ENCODE data around the gene ALKBH6. TPM values are rescaled to one million over a fixed set of nuclear protein-coding genes. Genes with fewer than 3 reads are reported as not detected.

The ALKBH6 gene
- total and polyA plus RNA-seq, 10 of the 15 experiments (the other 5 are each of a cell fraction or from before 2014, with no cell fraction given), result 1.2 to 56.5 (median 36.1) TPM

DNA sequence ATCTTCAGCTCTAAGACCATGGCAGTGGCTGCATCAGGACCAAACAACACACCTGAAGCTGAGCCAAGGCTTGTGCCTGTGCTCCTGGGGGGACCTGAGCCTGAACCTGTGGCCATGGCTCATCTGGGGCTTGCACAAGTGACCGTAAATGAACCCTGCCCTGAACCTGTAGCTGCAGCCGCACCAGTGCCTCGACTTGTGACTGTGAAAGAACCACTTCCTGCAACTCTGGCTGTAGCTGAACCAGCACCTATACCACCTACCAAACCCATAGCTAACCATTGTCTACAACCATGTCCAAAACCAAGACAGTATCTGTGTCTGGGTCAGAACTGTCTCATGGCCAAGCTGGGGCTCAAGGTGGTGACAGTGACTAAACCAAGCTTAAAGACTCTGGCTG, 47.2 kb downstream of the ALKBH6 start (continued):
- TF ChIP-seq PML (IDR thresholded peaks at IDR 0.05; ENCODE audit: low read length), result no peak
- TF ChIP-seq, protein P1, sequence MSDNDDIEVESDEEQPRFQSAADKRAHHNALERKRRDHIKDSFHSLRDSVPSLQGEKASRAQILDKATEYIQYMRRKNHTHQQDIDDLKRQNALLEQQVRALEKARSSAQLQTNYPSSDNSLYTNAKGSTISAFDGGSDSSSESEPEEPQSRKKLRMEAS (IDR thresholded peaks at IDR 0.05; ENCODE audit: low read depth, low read length), result no peak

DNA sequence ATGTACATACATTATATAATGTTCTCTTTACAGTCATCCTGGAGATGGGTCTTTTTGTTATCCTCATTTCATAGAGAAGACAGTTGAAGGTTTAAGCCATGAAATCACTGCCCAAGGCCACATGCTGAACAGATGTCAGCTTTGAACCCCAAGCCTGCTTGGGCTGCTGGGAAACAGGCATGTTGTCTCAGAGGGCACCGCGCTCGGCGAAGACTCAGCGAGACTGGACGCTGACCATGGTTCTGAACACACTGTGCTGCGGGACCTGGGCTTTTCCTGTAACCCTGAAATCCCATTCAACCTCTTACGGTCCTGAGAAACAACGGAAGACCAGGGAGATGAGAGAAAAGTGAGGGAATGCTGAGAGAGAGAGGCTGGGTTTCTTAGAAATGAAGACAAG, 50.5 kb downstream of the ALKBH6 start:
- no peak overlapping the region for H3K4me3 ChIP-seq
- H4K20me1 ChIP-seq (ENCODE audit: control insufficient read depth, insufficient read depth), result no peaks in the 10 kb centered on the region
- POLR2A ChIA-PET, result interaction anchor here (0.6 kb wide), 1 partner anchor 9 kb away, joined by 3 read pairs; no protein-coding TSS in a partner anchor
- in situ Hi-C loops (cut with MboI) (no loop called here), intact Hi-C loops (cut with micrococcal nuclease; ENCODE audit: unreplicated experiment) (no loop called here)
- no peak overlapping the region for H3K4me2 ChIP-seq (ENCODE audit: control insufficient read depth, insufficient read depth)
- no TSS peak for BruUV-seq (replicated peaks)
- CTCF ChIA-PET, result no interaction called here
- no peak for ATAC-seq
- H3K9ac ChIP-seq (ENCODE audit: control insufficient read depth, insufficient read depth, low read length), result no peak overlapping the region
- FAIRE-seq, result no peak
- SMC1A ChIA-PET (ENCODE audit: uncharacterized antibody, unreplicated experiment), result no interaction called here
- 48% methylated on average over 9 of the region's 9 CpGs for WGBS (ENCODE audit: insufficient coverage, insufficient replicate concordance, low lambda C conversion rate, missing lambda C conversion rate)
- no peaks in the 10 kb centered on the region for H3K4me1 ChIP-seq (ENCODE audit: control insufficient read depth, insufficient read depth, low read length)
- H3K79me2 ChIP-seq (ENCODE audit: control insufficient read depth, insufficient read depth, low read length), result no peaks in the 10 kb centered on the region
- RAD21 ChIA-PET (ENCODE audit: unreplicated experiment), result no interaction called here
- H3K36me3 ChIP-seq (ENCODE audit: control insufficient read depth in 2 of 2, insufficient read depth in 2 of 2, low read length in 1 of 2), result no peaks in the 10 kb centered on the region
- no peak for DNase-seq (ENCODE audit: low read depth, low spot score)
- H3K9me3 ChIP-seq (replicated peaks; ENCODE audit: control insufficient read depth, insufficient read depth, low read length), result no peaks in the 10 kb centered on the region
- H3K27ac ChIP-seq (ENCODE audit: control insufficient read depth, insufficient read depth), result no peak overlapping the region
- no peak for TF ChIP-seq GABPA (IDR thresholded peaks at IDR 0.05; ENCODE audit: low read depth)
- no peak for TF ChIP-seq FOS (IDR thresholded peaks at IDR 0.05; ENCODE audit: borderline replicate concordance, extremely low read depth, insufficient read length)
- TF ChIP-seq, protein P2, sequence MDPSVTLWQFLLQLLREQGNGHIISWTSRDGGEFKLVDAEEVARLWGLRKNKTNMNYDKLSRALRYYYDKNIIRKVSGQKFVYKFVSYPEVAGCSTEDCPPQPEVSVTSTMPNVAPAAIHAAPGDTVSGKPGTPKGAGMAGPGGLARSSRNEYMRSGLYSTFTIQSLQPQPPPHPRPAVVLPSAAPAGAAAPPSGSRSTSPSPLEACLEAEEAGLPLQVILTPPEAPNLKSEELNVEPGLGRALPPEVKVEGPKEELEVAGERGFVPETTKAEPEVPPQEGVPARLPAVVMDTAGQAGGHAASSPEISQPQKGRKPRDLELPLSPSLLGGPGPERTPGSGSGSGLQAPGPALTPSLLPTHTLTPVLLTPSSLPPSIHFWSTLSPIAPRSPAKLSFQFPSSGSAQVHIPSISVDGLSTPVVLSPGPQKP (IDR thresholded peaks at IDR 0.05; ENCODE audit: low read depth, low read length), result no peak
- no peak for TF ChIP-seq SREBF1 (IDR thresholded peaks at IDR 0.05; ENCODE audit: low read length)
- no peak for TF ChIP-seq ATF2 (IDR thresholded peaks at IDR 0.05; ENCODE audit: low read length)
- TF ChIP-seq, protein P3, sequence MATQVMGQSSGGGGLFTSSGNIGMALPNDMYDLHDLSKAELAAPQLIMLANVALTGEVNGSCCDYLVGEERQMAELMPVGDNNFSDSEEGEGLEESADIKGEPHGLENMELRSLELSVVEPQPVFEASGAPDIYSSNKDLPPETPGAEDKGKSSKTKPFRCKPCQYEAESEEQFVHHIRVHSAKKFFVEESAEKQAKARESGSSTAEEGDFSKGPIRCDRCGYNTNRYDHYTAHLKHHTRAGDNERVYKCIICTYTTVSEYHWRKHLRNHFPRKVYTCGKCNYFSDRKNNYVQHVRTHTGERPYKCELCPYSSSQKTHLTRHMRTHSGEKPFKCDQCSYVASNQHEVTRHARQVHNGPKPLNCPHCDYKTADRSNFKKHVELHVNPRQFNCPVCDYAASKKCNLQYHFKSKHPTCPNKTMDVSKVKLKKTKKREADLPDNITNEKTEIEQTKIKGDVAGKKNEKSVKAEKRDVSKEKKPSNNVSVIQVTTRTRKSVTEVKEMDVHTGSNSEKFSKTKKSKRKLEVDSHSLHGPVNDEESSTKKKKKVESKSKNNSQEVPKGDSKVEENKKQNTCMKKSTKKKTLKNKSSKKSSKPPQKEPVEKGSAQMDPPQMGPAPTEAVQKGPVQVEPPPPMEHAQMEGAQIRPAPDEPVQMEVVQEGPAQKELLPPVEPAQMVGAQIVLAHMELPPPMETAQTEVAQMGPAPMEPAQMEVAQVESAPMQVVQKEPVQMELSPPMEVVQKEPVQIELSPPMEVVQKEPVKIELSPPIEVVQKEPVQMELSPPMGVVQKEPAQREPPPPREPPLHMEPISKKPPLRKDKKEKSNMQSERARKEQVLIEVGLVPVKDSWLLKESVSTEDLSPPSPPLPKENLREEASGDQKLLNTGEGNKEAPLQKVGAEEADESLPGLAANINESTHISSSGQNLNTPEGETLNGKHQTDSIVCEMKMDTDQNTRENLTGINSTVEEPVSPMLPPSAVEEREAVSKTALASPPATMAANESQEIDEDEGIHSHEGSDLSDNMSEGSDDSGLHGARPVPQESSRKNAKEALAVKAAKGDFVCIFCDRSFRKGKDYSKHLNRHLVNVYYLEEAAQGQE (IDR thresholded peaks at IDR 0.05; ENCODE audit: low read depth, low read length), result peak; percentile 86
- H2AFZ ChIP-seq (ENCODE audit: control insufficient read depth, low read depth, low read length), result no peak overlapping the region
- peaks cover 7 to 13% of the 10 kb centered on the region in 2 experiments for H3K27me3 ChIP-seq (replicated peaks in 1 of 2; ENCODE audit: control insufficient read depth in 2 of 2, insufficient read depth in 2 of 2, low read length in 1 of 2)
